GM18867 (cell line): ENCODE data around the gene CES4A.
"Not testable (repeated sequence)": the region's sequence is repeated elsewhere in the genome, so short reads cannot be mapped to it uniquely, and the experiment has no call there.

Experiments used
- ATAC-seq: cut with Tn5 transposase; IDR thresholded peaks from one replicate; pipeline ENCODE4 v1.9.1; 2021; ENCODE audit warnings: mild to moderate bottlenecking, moderate library complexity; ENCODE audit not compliant: unreplicated experiment

CES4A gene

GRCh38 chr16:67041520-67041919, 53.1 kb downstream of the CES4A start:
- not testable (repeated sequence) for ATAC-seq

DNA sequence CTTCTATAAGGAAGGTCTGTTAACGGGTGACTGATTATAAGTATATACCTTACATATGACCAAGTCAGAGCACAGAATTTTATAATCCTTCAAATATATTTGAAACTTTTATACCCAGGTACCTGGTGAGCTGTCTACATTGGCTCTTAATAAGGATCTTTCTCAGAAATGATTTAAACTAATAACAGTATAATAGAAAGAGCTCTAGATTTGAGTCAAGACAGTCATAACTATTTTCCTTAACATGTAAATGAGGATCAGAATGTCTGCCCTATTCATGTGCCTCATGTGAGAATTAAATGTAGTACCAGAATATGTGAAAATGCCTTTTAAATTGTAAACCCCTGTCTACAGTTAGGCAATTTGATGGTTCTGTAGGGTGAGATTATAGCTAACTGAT, 55.0 kb downstream of the CES4A start:
- no peak for ATAC-seq

GRCh38 chr16:67050796-67051195, 62.4 kb downstream of the CES4A start:
- ATAC-seq: no peak

DNA sequence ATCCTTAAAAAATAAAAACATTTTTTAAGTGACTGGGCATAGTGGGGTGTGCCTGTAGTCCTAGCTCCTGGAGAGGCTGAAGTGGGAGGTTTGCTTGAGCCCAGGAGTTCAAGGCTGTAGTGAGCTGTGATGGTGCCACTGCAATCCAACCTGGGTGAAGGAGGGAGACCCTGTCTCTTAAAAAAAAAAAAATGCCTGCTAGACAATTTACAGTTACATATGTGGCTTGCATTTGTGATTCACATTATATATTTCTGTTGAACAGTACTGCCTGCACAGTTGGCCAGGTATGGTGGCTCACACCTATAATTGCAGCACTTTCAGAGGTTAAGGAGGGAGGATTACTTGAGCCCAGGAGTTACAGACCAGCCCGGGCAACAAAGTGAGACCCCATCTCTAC, 64.0 kb downstream of the CES4A start:
- ATAC-seq: no peak

GRCh38 chr16:67053767-67054334, 65.5 kb downstream of the CES4A start:
- ATAC-seq: no peak

DNA sequence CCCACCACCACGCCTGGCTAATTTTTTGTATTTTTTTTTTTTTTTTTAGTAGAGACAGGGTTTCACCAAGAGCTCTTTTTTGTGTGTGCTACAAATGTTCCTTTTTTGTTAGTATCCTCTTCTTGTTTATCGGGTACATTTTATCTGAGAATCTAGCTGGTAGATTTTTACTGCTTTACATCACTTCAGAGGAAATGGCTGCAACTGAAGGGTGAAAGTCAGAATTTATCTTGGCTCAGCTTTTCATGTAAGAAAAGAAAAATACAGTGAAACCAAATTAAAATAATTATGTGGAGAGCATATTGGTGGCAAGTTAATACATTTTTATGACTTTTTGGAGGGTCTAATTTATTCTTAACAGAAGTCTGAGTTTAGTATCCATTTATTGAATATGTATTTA, 66.5 kb downstream of the CES4A start:
- no peak for ATAC-seq

DNA sequence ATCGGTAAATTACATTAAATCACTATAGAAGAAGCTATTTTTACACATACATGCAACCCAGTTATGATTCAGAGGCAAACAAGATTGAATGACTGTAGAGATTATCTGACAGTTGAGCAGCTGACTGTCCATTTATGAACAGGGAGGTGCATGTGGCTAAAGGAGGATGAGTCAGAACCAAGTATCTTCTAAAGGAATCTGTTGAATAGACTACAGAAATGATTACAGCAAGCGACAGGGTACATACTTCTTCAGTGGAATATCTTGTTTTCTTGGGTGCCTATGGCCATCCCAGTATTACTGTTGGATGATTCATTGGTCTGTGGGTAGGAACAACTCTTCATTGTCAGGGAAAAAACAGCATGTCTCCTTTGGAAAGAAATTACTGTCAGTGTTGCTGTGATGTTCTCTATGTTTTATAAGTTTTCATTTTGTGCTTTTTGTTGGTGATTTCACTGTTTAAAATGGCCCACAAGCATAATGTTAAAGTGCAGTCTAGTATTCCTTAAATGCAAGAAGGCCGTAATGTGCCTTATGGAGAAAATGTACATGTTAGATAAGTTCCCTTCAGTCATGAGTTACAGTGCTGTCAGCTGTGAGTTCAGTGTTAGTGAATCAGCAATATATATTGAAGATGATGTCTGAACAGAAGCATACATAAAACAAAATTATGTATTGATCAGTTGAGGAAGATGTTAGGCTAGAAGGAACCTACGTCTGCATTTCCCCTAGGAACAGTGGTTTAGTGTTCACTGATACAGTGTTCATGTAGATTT, 67.5 kb downstream of the CES4A start:
- ATAC-seq: no peak
